SK-N-MC (cell line): Measurements from ENCODE around the gene GJE1.

ENCODE experiments used
- EZH2 ChIP-seq: fragments of 200-600 bp; sonication (generic); IDR thresholded peaks from one replicate; pipeline ENCODE4 v1.6.1; 2017; ENCODE audit warnings: antibody characterized with exemption
- FOXP2 ChIP-seq: optimal IDR thresholded peaks from 2 replicates; pipeline ENCODE3; 2011; ENCODE audit warnings: mild to moderate bottlenecking, moderate library complexity; ENCODE audit not compliant: insufficient read depth; ENCODE audit errors: extremely low read length, control extremely low read depth
- POLR2AphosphoS5 ChIP-seq: IDR thresholded peaks from 2 replicates; pipeline ENCODE4 v1.6.1; 2012; ENCODE audit warnings: mild to moderate bottlenecking, low read depth, low read length, borderline replicate concordance

- no peak for TF ChIP-seq EZH2
- TF ChIP-seq POLR2AphosphoS5: no peak
- TF ChIP-seq FOXP2: no peak
Measured at GRCh38 chr6:142155895-142156757, 23.4 kb downstream of the GJE1 start.
